ENCODE results near the gene TSNAX. TPM values are rescaled to one million over a fixed set of nuclear protein-coding genes. Genes with fewer than 3 reads are reported as not detected.

TSNAX gene
- total RNA-seq, 1 donor from 2014 or later: 27.9 TPM

DNA sequence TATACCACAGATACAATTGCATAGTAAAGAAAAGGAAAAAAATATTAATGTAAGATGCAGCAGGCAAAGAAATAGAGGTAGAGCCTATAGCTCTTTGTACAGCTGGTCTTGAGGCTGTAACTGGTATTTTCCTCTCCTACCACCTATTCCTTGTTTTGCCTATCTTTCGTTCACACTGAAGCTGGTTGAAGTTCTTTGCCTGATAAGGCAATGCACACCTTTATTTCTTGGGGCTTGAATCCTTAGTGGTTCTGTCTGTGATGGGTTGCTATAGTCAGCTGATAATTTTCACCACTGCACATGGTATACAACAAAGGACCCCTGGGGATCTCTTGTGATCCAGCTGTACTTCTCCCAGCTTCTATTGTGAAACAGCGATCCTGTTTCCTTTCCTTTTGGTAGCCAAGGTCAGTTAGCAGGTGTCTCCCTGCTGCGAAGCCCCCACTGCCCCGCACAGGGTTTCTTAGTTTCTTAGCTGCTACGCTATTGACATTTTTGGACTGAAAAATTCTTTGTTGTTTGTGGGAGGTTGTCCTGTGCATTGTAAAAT is 9.9 kb upstream of the TSNAX start:
- DNase-seq (ENCODE audit: low spot score): no peak

DNA sequence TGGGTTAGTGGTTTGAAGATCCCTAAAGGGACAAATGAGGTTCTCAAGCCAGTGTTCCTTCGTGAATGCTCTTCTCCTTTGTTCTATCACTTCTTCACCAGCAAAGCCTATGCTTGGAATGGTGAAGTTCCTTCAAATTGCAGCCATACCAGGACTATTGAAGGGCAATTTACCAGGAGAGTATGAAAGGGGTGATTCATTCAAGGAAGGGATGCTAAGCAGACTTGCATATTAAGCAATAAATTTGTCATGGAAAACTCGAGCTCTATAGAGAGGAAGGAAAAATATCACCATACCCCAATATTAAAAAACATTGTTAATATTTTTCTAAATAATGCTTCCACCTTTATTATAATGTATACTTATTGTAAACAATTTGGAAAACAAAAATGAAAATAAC is 9.3 kb upstream of the TSNAX start:
- DNase-seq (ENCODE audit: low spot score): no peak

DNA sequence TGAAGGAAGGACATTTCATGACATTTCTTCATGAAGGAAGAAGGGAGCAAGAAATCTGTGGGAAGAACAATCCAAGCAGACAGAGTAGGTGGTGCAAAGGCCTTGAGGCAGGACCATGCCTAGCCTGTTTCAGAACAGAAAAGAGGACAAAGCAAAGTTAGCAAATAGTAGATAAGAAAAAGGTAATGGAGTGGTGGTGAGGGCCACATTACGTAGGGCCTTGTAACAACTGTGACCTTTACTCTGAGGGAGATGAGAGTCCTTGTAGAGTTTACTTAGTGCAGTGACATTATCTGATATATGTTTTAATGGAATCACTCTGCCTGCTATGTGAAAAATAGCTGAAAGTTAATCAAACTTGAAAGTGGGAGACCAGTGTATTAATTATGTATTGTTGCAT is 6.4 kb upstream of the TSNAX start:
- DNase-seq (ENCODE audit: low spot score): no peak

DNA sequence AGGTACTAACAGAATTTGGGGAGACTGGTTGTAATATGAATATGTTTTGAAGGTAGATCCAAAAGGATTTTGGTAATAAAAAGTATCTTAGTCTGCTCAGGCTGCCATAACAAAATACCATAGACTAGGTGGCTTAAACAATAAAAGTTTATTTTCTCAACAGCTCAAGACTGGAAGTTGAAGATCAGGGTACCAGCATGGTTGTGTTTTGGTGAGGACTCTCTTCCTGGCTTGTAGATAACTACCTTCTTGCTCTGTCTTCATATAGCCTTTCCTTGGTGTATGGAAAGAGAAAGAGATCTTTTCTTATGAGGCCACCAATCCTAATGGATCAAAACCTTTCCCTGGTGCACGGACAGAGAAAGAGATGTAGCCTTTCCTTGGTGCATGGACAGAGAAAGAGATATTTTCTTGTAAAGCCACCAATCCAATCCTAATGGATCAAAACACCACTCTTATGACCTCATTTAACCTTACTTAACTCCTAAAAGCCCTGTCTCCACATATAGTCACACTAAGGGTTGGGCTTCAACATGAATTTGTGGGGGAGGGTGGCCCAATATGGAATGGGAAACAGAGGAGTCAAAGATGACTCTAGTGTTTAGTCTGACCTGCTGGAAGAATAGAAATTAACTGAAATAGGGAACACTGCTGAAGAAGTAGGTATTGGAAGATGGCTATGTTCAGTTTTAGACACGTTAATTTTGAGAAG is 5.4 kb upstream of the TSNAX start:
- no peak for DNase-seq (ENCODE audit: low spot score)

DNA sequence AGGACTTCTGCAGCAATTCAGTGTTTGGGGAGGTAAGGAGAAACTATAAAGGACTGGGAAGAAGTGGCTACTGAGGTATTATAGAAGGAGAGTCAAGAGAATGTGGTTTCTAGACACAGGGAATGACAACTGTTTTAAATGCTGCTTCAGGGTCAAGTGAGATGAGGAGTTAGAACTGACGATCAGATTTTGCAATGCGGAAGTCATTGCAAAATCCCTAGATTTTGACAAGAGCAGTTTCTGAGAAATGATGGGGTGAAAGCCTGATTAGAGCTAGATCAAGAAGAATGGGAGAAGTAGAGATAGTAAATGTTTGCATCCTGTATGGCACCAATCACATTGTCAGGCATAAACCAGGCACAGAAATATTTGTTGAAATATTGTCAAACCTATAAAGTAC is 4.7 kb upstream of the TSNAX start:
- DNase-seq (ENCODE audit: low spot score): no peak

DNA sequence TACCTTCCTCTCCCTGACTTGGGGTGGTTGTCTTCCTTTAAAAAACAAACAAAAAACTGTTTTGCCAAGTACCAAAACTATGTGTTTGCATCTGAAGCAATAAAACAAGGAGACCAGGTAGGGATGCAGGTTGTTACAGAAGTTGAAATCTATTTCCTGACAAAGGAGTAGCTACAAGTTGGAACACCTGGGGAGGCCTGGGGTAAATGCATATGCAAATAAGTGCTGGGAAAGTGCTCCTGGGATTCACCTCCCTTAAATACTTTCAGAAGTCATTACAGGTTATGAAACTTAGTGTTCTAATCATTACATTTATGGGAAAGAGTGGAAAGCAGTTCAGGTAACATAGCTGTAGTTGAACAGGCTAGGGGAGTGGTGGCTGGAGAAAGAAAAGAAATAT is 1.9 kb upstream of the TSNAX start:
- DNase-seq (ENCODE audit: low spot score): no peak

DNA sequence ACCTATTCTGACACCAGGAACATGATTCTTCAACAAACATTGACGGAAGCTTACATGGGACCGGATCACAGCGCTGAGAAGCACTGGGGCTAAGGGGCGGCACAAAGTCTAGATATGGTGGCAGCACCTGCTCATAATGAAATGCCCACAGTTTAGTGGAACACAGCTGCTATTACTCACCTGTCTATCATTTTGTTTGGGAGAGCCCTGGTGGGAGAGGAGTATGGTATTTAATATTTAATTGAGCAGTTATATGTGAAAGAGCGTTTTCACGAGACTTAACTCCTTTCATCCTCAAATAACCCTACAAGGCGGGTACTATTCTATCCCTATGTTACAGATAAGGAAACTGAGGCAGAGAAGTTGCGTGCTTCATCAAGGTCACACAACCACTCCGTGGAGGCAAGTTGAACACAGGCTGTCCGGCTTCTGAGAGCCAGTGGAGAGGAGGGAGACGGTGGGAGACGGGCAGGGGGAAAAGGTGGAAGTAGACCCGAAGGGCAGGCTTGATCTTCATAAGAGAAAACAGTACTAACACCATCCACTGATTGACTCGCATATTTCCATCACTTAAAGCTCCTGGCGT is 790 bp upstream of the TSNAX start:
- no peak for DNase-seq (ENCODE audit: low spot score)

DNA sequence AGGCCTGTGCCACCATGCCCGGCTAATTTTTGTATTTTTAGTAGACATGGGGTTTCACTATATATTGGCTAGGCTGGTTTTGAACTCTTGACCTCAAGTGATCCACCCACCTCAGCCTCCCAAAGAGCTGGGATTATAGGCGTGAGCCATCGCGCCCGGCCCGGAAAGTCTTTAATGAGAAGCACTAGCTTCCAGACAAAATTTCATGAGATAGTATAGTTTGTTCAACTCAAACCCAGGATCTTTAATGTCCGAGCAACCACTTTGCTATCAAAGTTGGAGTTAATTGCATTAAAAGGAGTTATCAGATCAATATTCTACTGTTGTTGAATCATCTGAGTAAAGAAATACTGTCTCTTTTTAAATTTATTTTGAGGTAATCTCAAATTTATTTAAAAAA is 4.8 kb downstream of the TSNAX start:
- DNase-seq (ENCODE audit: low spot score): no peak

DNA sequence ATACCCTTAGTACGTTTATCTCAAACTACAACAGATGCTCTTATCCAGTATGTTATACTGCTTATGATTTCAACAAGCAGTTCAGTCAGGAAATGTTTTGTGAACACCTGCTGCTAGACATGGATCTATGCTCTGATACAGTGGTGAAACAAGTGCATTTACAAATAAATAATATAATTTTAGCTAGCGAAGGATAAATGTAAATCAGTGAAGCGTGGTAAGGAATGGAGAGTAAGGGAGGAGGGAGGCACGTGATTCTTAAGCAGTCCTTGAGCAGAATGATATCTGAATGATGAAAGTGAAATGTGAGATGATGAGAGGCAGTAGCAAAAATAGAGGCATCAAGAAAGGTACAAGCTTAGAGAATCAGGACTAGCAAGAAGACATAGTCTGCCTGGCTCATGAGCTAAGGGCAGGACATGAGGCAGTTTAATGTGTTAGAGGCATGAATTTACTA is 6.3 kb downstream of the TSNAX start:
- no peak for DNase-seq (ENCODE audit: low spot score)

DNA sequence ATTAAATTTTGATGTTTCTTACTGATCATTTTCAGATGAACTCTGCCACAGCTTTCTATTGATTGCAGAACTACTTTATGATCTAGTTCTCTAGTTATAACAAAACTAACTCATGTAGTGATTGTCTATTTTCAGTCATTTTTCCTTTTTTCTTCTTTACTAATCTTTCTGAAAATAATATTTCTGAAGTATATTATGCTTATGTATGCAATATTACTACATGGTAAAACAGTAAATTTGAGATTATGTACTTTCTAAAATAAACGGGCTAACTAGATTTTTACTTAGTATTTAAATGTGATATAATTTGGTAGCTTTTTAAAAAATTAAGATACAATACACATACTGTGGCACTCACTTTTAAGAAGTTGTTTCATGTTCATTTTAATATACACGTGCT is 7.6 kb downstream of the TSNAX start:
- DNase-seq (ENCODE audit: low spot score): no peak

DNA sequence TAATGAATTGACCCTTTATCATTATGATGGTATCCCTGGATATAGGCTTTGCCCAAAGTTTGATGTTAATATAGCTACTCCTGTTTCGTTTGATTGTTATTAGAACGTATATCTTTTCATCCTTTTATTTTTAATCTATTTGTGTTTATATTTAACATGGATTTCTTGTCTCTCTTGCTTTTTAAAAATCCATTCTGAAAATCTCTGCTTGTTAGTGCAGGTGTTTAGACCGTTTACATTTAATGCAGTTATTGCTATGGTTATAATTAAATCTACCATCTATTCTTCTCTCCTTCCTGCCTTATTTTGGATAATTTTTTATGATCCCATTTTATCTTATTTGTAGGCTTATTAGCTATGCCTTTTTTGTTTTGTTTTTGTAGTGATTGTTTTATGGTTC is 12.4 kb downstream of the TSNAX start:
- DNase-seq (ENCODE audit: low spot score): no peak

DNA sequence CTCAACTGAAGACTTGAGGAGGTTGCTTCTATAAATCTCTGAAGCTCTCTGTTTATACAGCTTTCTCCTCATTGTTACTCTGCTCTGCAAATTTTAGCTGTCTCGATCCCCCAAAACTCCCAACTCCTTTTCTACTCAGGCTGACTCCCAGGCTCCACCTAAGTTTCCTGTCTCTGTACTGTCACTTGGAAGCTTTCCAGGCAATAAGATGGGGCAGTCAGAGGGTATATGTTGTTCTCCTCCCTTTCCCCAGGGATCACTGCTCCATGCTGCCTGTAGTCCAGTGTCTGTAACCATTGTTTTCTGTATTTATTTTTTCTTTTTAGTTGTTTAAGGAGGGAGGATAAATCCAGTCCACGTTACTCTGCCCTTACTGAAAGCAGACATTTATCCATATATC is 13.4 kb downstream of the TSNAX start:
- no peak for DNase-seq (ENCODE audit: low spot score)

DNA sequence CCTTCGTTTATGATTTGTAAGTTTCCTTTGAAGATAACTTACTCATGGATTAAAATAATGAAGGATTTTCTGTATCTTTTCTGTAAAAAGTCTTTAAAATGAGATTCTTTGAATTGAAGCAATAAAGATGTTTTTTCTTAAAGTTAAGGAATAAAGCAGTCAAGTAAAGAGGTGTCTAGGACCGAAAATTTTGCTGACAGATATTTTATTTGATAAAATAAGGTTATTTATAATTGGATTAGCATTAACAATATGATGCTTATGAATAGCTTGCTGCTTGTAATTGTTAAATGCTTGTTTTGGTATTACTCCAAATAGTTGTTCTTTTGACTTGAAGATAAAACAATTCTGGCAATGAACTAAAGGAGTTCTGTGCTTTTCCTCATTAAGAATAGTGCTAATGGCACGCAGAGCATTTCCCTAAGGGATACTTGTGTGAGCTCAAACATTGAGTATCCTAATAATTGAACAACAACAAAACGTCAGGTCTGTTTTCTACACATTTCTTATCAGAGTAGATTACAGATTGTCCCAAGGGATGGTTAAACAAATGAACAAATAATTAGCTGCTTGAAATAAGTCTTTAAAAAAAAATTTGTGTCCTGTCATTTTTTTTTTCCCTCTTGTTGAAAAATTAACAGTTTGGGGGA is 16.6 kb downstream of the TSNAX start:
- no peak for DNase-seq (ENCODE audit: low spot score)

DNA sequence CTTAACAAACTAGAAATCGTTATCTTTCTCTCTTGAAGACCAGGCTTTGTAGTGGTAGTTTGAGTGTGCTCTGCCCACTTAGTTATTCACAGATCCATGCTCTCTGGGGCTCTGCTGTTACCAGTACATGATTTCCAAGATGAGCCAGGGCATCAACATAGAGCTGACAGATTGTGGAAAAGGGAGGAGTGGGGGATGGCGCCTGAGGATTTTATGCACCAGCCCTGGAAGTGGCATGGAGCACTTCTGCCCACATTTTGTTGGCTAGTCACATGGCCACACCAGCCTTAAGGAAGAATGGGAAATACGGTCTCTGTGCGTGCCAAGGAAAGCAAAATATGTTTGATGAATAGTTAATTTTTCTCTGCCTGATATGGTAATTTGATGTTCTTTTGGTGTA is 18.2 kb downstream of the TSNAX start:
- DNase-seq (ENCODE audit: low spot score): no peak

DNA sequence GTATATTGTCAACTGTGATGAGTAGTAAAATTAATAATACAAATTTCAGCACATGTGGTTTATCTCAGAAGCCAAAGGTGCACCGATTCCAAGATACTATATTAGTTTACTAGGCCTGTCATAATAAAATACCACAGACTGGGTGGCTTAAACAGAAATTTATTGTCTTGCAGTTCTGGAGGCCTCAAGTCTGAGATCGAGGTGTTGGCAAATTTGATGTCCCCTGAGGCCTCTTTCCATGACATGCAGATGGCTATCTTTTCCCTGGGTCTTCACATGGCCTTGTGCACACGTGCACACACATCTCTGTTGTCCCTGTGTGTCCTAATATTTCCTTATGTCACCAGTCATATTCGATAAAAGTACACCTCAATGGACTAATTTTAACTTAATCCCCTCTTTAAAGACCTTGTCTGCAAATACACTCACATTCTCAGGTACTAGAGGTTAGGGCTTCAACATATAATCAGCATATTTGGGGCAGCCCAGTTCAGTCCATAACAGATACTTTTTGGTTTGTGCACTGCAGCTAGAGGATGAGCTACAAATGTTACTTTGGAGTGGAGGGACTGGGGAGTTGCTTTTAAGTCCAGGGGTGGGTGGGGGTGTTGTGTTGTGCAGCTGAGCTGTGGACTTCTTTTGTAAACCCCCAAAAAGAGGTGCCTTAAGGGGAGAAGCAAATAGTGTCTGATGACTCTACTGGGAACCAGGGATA is 21.4 kb downstream of the TSNAX start:
- no peak for DNase-seq (ENCODE audit: low spot score)

DNA sequence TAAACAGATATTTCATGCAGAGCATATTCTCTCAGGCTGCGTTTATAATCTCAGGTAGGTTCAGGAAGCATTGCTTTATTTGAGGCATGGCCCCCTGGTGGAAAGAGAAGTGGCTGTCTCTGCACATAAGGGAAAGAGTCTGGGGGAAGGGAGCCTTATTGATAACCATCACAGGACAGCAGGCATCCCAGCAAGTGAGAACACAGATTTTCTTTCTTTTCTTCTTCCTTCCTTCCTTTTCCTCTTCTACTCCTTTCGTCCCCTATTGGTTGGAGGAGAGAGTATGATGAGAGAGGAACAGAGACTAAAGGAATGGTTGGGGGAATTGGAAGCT is 21.9 kb downstream of the TSNAX start:
- DNase-seq (ENCODE audit: low spot score): peak; percentile 16

DNA sequence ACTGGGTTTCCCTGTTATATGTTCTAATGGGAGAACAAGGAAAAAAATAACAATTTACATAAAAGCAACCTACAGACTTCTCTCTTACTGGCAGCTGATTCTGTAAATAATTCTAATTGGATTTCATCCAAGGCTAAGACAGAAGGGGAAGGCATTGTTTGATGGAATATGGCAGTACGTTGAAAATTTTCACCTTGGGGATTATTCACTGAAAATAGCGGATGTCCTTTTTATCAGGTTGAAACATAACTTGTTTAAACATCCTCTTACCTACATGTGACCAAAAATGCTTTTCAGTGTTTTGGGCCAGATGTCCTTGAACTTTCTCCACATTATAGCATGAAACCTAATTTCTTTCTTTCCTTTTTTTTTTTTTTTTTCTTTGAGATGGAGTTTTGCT is 24.9 kb downstream of the TSNAX start:
- no peak for DNase-seq (ENCODE audit: low spot score)

DNA sequence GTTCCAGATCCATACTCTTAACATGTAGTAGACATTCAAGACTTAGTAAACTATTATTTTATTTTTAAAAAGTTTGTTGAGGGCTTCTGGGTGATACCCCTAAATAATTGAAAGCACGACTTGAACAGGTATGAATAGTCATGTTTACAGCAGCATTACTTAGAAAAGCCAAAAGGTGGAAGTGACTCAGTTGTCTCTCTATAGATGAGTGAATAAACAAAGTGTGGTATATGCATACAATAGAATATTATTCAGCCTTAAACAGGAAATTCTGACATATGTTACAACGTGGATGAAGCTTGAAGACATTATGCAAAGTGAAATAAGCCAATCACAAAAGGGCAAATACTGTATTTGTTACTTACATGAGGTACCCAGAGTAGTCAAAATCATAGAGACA is 26.5 kb downstream of the TSNAX start:
- no peak for DNase-seq (ENCODE audit: low spot score)

DNA sequence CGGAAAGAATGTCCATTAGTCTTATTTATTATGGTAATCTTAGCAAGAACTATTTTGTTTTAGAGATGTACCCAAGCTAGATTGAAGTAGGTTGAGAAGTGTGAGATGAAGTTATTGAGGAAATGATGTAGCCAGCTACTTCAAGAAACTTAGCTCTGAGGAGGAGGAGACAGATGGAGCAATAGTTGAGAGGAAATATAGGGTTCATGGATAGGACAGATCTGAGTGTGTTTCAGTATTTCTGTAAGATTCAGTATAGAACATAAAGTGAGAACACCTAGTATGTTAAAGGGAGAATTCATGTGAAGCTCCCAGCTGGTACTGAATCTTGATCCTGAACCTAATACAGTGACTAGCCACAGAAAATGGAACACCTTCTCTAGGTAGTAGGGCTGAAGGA is 28.9 kb downstream of the TSNAX start:
- DNase-seq (ENCODE audit: low spot score): no peak

DNA sequence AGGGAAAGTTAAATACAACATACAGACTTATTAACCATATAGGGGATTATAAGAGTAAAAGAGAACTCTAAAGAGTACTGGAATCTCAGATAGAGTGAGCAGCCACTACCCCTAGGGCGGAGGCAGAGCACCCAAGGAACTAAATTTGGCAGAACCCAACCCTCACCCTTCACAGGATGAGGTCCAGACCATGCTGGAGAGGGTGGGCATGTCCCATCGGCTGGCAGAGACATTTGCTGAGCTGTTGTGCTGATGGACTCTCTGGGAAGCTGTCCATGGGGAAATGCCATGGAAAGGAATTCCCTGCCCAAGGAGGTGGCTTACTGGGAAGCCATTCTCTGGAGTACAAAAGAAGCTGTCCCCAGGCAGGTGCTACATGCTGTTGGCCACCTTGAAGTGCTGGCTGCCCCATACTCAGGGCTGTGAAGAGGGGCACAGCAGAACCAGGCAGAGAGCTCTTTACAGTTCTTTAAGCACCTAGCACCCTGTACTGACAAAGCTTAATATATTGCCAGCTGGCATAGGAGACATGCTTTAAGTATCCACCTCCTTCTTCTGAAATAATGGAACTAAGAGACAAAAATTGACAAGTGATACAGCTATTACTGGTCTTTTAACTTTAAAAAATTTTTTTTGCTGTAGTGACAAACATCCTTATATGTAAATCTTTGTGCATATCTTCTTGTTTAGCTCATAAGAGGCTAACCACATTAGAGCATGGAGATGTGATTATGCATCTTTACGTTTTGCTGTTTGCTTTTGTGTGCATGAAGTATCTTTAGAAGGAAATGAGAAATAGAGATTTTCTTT is 29.6 kb downstream of the TSNAX start:
- no peak for DNase-seq (ENCODE audit: low spot score)

DNA sequence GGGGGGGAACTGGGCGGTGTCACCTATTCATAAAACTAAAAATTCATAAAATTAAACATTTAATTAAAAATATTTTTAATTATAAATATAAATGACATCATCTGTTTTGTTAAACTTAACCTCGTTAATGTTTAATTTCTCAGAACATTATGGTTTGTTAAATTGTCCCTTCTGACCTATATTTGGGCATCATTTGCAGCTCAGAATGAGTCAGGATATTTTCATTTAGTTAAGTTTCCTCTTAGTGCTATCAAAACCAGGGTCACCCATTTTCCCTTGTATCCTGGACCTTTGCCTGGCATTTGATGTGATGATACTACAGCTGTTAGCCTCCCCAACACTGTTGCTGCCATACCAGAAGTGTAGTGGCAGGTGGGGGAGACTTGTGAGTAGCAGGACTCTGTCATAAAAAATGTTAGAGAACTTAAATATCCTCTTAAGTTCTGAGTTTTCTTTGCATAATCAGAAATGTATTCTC is 30.3 kb downstream of the TSNAX start:
- no peak for DNase-seq (ENCODE audit: low spot score)

Measured in umbilical cord (tissue), 2 donors.